Measurements from ENCODE around the gene PRRT4.

PRRT4 gene

DNA sequence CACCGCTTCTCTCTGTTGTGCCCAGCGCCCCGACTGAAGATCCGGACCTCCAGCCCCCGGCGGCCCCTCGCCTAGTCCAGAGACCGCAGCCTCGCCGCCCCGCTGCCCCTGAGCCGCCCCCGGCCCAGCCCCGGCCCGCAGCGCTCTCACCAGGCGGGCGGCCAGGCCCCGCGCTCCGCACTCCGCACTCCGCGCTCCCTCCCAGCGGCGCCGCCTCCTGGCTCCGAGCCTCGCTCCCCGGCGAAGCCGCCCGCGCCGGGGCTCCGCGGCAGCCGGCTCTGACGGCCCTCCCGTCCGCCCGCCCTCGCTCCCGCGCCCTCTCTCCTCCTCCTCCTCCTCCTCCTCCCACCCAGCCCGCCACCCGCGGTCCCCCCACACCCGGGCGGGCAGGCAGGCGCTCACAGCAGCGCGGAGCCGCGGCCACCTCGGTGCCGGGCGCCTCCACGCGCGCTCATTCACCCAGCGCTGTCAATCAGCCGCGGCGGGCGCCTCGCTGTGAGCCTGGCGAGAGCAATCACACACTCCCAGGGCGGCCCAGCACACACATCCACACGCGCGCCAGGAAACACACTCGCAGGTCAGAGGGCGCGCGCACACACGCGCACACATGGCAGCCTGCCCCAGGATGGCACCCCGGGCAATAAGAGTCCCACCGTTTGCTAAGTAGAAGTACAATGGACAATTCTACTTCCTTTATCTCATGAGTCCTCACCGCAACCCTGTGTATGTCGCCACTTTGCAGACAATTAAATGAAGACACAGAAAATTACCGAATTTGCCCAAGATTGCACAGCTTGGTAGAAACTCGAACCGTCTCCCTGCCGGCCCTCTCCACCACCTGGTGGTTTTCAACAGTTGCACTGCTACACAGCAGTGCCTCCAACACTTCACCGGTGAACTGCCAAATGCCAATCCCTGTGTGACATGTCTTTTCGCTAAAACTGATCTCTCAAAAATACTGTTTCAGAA lies at the start of gene PRRT4:
Gene PRRT4, minus strand, starts transcription at position 280 of the 969 bp plus-strand sequence.
- DNase-seq (ENCODE audit: low spot score): no peak

DNA sequence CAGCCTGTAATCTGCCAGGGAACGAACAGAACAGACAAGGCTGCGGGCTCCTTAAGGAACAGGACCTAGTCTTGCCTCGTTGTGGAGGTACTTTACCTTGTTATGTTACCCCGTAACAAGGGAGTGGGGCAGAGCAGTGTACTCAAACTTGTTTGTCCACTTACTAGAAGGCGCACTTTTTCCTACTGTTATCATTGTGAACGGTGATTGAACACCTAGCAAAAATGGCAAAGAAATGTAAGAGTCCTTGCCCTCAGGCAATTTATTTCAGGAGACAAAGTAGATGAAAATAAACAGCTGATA lies 48.9 kb upstream of the PRRT4 start:
- DNase-seq (ENCODE audit: low spot score): no peak

DNA sequence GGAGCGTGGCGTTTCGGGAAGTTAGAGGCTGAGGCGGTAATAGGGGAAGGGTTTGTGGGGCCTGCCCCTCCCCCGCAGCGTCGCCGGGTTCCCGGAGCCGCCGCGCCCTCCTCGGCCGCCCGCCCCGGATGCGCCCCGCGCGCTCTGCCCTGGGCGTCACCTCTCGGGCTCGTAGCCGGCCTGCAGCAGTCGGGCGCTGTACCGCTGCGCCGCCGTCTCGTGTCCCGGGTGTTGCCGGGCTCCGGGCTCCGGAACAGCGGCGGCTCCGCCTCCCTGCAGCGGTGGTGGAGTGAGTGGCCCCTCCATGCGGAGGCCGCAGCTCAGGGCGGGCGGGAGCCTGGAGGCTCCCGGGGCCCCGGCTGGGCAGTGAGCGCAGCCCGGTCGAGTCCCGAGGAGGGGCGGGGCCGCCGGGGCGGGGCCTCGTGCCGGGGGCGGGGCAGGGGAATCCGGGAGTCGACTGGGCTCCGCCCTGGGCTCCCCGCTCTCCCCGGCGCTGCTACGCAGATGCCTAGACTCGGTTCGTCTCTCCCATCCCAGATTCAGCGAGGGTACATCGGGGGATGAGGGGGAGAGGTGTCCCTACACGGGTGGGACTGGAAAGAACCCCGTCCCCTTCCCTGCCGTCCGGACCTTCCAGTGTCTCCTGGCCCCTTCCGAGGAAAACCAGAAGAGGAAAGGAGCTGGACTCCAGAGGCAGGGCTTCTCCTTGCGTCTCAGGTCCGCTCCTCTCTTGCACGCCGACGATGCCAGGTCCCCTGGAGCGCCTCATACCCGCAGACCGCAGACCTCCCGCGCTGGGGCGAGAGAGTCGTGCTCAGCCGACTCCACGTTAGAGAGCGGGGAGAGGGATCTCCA lies 48.3 kb upstream of the PRRT4 start, which contains the start of gene IMPDH1:
Gene IMPDH1, minus strand, starts transcription at position 387 of the 855 bp plus-strand sequence. Its CDS starts 81 bp downstream, at position 306.
- DNase-seq (ENCODE audit: low spot score): peak; percentile 92

DNA sequence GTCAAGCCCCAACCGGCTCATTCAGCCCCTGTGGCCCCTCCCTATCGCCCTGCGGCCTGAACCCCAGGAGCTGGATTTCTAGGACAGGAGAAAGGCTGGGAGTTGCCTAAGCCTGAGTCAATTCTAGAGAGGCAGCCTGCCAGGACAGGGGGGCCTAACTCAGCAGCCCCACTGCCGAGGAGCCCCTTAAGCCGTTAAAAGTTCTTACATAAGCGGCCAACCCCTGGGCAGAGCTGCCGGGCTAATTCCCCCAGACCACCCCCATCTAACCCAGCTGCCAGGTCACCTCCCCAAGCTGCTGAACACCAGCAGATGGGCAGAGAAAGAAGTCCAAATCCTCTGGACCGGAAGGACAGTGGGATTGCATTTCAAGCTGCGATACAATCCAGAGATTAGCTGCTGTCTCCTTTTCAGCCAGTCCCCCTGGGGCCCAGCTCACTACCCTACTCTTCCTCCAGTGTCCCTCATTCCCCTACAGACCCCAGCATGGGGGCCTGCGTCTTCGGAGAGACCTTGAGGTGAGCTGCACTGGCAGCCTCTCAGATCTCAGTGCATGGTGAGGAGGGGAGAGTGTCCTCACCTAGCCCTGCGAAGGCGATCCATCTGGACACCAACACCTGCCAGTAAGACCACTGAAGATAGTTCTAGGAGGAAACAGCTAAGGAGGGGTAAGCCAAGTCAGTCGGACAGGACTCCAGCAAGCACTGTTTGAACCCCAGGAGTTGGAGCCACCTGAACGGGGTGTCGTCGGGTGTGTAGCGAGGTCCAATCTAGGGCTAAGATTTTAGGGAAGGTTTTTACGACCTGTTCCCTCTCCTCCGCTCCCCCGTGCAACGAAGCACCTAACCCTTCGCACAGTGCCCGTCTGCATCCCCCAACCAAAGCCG lies 47.5 kb upstream of the PRRT4 start:
- DNase-seq (ENCODE audit: low spot score): no peak

DNA sequence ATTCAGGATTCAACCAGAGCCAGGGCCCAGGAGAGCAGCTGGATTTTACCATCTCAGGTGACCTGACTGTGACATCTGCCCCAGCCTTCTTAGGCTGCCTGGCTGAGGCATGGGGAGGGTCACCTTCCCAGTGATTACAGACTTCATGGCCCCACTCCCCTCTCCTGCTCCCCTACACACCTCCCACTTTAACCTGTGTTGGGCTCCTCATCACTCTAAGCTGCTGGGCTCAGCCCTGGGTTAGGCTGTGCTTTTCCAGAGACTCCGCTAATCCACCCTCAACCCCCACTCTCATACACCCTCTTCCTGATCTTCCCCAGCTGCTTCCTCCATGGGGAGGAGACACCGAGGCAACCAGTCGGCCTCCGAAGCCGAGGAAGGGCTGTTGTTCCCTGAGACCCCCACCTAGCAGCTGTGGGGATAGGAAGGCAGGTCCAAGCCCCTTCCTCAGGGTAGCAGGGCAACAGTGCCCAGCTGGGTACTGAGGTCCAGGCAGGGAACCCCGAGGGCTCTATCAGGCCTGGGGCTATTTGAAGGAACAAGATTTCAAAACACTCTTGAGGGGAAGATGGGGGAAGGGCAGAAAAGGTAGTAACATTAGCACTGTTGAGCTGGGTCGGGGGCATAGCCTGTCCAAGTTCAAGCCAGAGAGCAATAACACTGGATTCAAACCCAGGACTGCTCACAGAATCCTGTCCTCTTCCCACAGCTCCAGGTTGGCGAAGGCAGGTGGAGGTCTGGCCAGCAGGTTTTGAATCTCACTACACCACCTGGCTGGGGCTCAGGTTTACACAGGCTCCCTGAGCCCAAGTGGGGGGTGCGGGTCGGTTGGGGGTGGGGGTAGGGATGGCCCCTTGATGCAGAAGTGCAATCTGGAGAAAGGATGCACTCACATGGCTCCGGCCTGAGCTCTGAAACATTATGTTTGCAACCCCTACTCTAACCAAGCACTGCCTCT lies 46.5 kb upstream of the PRRT4 start:
- DNase-seq (ENCODE audit: low spot score): no peak

DNA sequence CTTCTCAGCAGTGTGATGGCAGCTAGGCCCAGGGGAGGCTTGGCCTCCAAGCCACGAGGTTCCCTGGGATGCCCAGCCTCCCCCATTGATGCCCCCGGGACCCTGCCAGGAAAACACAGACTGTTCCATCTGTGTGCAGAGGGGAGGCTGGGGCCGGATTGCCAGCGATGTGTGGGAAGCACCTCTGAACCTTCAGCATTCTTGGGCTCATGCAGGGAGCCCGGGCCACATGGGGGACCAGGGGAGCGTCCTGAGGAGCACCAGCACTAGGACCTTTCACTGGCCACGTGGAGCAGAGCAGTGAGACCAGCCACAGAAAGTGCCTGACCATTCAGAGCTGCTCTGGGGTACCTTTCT lies 45.7 kb upstream of the PRRT4 start:
- DNase-seq (ENCODE audit: low spot score): no peak

DNA sequence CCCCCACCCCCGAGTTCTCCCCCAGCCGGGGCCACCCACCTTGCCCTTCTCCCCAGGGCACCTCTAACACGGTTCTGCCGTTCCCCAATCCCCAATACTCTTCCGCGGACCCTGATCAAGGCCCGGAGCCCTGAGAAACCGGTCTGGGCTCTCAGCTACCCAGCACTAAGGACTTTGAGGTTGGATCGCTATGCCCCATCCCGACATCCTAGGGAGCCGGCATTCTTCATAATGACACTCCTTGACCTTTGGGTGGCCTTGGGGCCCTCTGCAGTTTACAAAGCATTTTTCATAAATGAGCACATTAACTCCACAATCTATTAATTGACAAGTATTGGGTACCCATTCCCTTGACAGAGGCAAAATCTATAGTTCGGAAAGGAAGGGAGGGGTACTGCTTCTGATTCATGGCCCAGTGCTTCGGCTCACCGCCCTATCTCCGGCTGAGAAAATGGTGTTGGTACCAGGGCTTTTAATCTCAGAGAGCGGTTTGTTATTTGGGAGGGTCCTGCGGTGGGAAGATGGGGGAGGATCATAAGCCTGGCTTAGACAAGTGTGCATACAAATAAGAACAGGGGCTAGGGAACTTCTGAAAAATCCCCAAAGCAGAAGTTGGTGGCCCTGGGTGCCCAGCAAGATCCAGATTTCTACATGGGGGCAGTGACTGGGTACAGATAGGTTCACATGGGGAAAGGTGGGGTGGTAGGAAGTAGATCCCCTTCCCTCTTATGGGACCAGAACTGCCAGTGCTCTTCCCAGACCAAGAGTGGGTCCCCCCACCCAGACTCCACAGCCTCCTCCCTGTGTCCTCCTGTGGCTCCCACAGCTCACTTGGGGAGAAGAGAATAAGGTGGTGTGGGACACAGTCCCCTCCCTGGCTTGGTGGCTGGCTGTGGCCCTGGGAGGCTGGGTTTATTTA lies 45.1 kb upstream of the PRRT4 start:
- DNase-seq (ENCODE audit: low spot score): no peak

DNA sequence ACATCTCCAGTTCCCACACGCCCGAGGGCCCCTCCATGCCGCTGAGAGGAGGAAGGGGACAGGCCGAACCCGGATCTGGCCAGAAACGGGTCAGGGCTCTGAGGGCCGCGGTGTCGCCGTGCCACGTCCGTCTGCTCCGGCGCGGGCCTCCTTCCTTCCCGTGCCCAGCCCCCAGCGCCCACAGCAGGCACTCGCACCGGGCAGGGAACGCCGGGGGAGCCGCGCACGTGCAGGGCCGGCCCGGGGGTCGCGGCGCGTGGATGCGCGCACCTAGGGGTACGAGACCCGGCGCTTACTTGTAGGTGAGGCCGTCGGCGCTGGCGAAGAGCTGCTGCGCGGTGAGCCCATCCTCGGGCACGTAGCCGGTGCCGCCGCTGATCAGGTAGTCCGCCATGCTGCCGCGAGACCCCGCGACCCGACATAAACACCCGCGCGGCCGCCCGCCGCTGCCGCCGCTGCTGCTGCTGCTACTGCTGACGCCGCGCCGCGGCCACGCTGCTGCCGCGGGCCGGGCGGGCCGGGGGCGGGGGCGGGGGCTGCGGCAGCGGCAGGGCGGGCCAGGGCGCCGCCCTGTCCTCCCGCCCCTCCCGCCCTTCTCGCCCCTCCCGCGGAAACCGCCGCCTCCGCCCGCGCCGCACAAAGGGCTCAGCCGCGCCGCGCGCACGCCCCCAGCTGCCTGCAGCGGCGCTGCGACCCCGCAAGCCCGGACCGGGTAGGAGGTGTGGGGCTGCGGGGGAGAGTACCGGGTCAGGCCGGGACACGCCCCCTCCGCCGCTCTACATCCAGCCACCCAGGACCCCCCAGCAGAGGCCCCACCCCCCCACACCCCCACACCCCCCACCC lies 44.2 kb upstream of the PRRT4 start:
- no peak for DNase-seq (ENCODE audit: low spot score)

DNA sequence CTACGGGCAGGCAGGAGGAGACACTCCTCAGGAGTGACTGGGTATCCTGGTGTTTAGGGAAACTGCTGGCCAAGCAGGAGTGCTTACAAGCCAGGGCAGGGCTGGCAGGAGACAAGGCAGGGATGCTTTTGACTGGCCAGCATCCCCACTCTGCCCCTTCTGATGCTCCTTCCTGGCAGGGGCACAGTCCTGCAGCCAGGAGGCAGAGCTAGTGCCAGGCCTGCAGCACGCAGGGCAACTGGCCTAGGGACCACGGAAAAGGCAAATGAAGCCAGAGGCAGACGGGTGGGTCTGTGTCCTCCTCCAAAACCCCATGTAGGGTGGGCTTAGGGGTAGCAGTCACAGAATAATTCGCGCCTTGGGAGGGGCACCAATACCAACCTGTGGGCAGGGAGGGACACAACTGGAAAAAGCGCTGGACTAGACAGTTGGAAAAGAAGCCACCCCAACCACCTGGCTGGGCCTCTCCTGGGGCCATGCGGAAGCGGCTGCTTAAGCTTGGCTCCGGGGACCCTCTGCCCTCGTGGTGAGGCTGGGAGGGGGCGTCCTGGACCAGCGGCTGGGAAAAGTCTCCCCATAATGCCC lies 43.5 kb upstream of the PRRT4 start:
- DNase-seq (ENCODE audit: low spot score): no peak

DNA sequence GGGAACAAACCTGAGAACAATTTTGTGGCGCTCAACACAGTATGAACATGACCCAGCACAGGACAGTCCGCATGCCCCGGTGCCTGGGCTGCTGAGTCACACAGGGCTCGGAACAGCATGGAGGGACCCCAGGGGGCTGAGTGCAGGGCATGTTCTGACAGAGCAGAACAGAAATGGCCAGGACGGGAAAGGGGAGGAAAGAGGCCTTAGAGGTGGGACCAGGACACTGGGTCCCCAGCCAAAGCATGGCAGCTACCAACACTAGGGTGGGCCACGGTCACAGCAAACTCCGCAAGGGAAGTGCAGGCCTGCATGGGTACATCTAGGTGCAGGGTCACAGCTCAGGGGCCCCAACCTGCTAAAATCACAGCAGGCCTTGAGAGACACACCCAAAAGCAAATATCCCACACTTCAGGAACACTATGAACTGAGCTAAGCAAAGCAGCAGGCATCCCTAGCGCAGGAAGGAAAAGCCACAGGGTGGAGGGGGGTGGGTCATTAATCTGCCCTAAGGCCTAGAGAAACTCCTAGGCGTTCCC lies 42.7 kb upstream of the PRRT4 start:
- no peak for DNase-seq (ENCODE audit: low spot score)

DNA sequence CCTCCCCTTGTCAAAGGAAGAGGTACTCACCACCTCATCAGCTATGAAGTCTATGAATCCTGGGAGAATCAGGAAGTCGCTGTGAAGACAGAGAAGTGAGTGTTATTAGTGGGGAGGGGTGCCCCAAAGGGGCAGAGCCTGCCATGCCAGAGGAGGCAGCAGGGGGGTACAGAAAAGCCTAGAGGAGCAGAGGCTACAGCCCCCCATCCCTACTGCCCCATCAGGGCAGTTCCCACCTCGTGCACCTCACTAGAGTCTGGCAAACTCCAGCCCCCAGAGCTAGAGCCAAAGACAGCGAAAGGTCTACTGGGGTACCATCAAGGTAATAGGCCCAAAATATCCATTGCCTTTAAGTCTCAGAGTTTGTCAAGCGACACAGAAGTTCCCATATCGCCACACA lies 42.2 kb upstream of the PRRT4 start:
- DNase-seq (ENCODE audit: low spot score): no peak

DNA sequence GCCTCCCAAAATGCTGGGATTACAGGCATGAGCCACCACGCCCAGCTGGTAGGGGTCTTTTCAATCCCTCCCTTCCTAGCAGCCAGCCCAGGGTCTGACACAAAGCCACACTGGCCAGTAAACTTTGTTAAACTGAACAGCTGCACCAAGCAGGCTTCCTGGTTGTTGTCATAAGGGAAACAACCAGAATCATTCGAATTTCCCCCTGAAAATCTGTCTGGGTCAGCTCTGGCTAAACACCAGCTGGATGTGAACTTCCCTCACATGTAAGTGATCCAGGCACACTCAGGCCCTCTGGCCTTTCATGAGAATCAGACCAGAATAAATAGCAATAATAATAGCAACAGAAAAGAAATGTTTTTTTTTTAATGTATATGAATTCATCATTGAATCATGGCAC lies 40.9 kb upstream of the PRRT4 start:
- no peak for DNase-seq (ENCODE audit: low spot score)

DNA sequence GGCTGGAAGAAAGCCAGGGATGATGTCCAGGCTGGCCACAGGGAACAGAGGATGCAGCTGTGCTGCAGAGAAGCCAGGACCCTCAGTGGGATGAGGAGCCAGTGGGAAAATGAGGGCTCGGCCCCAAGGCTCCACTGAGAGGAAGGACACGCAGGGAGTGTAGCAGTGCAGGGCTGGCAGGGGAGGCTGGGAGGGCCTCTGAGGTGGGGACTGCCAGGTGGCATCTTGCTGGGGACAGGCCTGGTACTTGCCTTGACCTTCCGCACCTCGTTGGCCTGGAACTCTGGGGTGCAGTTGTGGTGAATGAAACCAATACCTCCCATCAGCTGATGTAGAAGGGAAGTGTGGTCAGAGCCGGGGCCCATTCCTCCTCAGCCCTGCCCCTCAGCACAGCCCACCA lies 39.1 kb upstream of the PRRT4 start:
- DNase-seq (ENCODE audit: low spot score): no peak

DNA sequence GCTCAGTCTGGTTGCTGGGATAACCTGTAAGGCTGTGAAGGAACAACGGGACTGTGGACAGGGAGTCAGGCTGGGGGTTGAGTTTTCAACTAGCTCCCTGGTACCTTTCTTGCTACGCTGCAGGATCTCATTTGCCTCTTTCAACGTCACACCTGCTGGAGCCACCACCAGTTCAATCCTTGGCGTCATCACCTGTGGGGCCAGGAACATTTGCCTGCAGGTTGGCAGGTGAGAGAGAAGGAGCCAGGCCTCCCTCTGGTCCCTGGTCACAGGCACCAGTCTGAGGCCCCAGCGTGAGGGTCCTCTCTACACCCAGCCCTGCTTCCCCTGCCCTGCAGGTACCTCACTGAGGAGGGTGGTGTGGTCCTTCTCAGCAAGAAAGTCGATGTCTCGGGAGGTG lies 38.5 kb upstream of the PRRT4 start:
- DNase-seq (ENCODE audit: low spot score): no peak

DNA sequence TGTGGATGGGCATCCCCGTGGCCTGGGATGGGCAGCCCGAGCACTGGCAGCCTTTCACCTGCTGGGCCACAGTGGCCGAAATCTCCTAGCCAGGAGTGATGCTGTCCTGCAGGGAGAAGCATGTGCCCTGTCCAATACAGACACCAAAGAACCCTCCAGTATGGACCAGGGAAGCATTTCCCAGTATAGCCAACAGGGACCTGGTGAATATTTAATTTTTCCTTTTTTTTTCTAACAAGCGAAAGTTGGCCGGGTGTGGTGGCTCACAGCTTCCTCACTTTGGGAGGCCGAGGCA lies 37.3 kb upstream of the PRRT4 start:
- no peak for DNase-seq (ENCODE audit: low spot score)

DNA sequence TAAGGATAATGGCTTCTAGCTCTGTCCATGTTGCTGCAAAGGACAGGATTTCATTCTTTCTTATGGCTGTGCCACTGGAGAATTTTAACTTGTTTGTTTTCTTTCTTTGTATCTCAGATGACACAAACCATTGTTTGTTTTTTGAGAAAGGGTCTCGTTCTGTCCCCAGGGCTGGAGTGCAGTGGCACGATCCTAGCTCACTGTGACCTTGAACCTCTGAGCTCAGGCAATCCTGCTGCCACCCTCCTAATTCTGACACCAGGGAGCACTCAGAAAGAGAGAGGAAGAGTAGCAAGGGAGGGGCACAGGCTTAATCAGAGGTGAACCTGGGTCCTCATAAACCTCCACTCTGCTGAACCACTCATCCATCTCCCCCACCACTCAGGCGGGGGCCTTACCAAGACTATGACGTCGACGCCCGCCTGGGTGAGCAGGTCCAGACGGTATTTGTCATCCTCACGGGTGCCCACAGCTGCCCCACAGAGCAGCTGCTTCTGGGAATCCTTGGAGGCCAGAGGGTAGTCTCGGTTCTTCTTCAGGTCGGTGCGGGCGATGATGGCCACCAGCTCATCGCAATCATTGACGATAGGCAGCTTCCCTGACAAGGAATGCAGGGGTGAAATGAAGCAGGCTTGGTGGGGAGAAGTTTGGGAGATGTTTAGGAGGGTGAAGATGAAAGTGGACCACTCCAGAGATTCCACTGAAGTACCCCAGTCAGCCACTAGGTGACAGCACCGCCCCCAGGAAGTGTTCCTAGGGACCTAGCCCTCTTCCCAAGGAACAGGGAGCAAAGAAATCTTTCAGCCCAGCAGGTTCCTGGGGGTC lies 36.7 kb upstream of the PRRT4 start:
- no peak for DNase-seq (ENCODE audit: low spot score)

DNA sequence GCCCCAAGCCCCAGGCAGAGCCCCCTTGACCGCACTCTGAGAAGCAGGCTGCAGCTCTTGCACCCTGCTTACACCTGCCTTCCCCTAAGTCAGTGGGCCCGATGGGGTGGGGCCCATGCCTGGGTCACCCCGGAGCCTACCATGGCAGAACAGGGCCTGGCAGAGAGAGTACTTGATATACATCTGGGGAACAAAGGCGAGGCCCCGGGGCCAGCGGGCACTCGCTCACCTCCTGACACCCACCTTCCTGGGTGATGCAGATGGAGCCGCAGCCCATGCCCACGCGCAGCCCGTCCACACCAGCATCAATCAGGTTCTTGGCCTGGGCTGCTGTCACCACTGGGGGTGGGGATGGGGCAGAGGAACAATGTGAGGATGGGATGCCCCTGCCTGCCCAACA lies 34.9 kb upstream of the PRRT4 start:
- DNase-seq (ENCODE audit: low spot score): no peak

DNA sequence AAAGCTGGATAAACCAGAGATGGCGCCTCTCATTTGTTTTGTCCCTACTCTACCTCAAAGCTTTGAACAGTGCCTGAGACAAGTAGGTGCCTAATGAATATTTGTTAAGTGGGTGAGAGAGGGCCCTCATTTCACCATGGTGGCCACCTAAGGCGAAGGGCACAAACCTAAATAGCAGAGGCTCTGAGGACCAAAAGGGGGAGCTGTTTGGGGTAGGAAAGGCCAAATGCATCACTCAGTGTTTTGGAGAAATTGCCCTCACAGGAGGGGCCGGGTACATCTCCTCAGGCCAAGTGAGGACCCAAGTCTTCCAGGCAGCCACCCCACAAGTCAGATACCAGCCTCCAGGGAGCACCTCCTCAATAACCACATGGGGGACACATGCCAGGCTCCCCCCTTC lies 34.3 kb upstream of the PRRT4 start:
- DNase-seq (ENCODE audit: low spot score): no peak

Measured in left forelimb (tissue), 1 donor.